Gastrocnemius medialis (tissue), 4 donors: ENCODE results near the gene PLCL1.

Experiments used
- POLR2A ChIP-seq, 2 donors: fragments of 450-650 bp; IDR thresholded peaks; one replicate each; pipeline ENCODE4 v1.6.1; 2017; ENCODE audit warnings: antibody characterized with exemption in 2 of 2, mild to moderate bottlenecking in 2 of 2, moderate library complexity in 2 of 2
- TF ChIP-seq, protein P1 (sequence below), 5 experiments: fragments of 450-650 bp in 3 of 5; fragments of 200-600 bp in 2 of 5; sonication (generic) in 2 of 5; IDR thresholded peaks in 4 of 5; conservative IDR thresholded peaks in 1 of 5; 1 replicate in 4 of 5; 2 replicates in 1 of 5; pipeline ENCODE4 v1.5.1; 2016 to 2019; ENCODE audit warnings: antibody characterized with exemption in 5 of 5, mild to moderate bottlenecking in 3 of 5, moderate library complexity in 3 of 5

DNA sequence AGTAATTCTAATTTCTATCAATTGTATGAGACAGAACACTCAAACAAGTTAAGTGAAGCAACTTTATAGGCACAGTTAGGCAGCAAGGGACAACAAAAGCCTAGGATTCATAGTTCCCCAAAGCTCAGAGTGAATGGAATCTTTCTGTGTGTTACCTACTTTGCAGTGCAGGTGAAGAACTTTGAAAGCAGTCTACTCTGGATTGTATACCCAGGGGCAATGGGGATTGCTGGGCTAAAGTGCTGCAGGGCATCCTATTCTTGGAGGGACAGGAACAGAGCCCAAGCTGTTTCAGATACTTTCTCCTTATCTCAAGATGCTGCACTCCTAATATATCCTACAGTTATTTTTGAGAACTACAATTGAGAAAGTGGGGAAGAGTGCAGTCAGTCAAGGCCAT is 207.6 kb downstream of the PLCL1 start:
- TF ChIP-seq, protein P1, sequence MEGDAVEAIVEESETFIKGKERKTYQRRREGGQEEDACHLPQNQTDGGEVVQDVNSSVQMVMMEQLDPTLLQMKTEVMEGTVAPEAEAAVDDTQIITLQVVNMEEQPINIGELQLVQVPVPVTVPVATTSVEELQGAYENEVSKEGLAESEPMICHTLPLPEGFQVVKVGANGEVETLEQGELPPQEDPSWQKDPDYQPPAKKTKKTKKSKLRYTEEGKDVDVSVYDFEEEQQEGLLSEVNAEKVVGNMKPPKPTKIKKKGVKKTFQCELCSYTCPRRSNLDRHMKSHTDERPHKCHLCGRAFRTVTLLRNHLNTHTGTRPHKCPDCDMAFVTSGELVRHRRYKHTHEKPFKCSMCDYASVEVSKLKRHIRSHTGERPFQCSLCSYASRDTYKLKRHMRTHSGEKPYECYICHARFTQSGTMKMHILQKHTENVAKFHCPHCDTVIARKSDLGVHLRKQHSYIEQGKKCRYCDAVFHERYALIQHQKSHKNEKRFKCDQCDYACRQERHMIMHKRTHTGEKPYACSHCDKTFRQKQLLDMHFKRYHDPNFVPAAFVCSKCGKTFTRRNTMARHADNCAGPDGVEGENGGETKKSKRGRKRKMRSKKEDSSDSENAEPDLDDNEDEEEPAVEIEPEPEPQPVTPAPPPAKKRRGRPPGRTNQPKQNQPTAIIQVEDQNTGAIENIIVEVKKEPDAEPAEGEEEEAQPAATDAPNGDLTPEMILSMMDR (IDR thresholded peaks at IDR 0.05 in 4 of 5, conservative IDR thresholded peaks at IDR 0.05 in 1 of 5): no peak
- TF ChIP-seq POLR2A (IDR thresholded peaks at IDR 0.05): no peak
